Measurements from ENCODE around the gene HNRNPA2B1. TPM values are rescaled to one million over a fixed set of nuclear protein-coding genes. Genes with fewer than 3 reads are reported as not detected.

The HNRNPA2B1 gene
- polyA plus RNA-seq, 2 of the 4 experiments (the other 2 are of a cell fraction) = 1,070 to 2,251 TPM

DNA sequence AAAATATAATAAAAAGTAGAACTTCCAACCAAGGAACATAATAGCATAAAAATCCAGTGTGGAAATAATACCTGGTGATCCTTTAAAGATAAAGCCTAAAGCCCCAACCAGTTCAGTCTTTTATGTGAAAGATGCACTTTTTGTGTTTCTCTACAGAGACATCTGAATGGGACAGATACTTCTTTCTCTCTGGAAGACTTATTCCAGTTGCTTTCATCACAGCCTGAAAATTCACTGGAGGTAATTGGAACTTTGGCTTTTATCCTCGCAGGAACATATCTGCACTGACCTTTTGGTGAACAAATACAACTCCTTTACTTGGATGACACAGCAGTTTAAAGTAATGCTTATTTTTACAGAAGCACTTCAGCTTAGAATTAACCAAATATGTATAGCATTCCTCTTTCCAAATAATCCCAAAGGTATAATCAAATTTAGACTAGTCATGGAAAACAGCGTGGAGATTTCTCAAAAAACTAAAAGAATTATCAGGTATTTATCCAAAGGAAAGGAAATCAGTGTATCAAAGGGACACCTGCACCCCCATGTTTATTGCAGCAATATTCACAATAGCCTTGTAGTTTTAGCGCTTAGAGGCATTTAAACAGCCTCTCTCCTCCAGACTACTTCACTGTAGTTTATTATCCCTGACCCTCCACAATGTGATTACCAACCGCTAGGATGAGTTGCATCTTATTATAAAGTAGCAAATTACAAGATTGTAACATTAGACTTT lies 16.8 kb downstream of the HNRNPA2B1 start:
- Histone ChIP-seq H3K27ac (peak overlapping the region; percentile 34 to 59; a peak in 5 of 6 replicates), H3K4me3 (no peak overlapping the region), H3K4me2 (peak overlapping the region; percentile 33), H3K4me1 (peaks cover 69% of the 10 kb centered on the region), H3K9me3 (no peaks in the 10 kb centered on the region)
- ATAC-seq = peak in 1 of 2 experiments; percentile 1; a peak in 1 of 6 replicates
- TF ChIP-seq FOSB (CRISPR knock-in tag; IDR thresholded peaks at IDR 0.05) (no peak), RARB (CRISPR knock-in tag; IDR thresholded peaks at IDR 0.05) (0 out of 2 replicates have a peak, but pooled peaks have one; percentile 53), NFE2L2 (conservative IDR thresholded peaks at IDR 0.05; ENCODE audit: low read length) (peak; percentile 51), JUN (IDR thresholded peaks at IDR 0.05) (peak in 1 of 2 experiments; percentile 33; a peak in 1 of 5 replicates), EHF (CRISPR knock-in tag; IDR thresholded peaks at IDR 0.05) (no peak), HOXB13 (CRISPR knock-in tag; IDR thresholded peaks at IDR 0.05; ENCODE audit: low read depth) (no peak), MAFK (IDR thresholded peaks at IDR 0.05; ENCODE audit: partially characterized antibody) (peak; percentile 87)
- TF ChIP-seq, protein P1, sequence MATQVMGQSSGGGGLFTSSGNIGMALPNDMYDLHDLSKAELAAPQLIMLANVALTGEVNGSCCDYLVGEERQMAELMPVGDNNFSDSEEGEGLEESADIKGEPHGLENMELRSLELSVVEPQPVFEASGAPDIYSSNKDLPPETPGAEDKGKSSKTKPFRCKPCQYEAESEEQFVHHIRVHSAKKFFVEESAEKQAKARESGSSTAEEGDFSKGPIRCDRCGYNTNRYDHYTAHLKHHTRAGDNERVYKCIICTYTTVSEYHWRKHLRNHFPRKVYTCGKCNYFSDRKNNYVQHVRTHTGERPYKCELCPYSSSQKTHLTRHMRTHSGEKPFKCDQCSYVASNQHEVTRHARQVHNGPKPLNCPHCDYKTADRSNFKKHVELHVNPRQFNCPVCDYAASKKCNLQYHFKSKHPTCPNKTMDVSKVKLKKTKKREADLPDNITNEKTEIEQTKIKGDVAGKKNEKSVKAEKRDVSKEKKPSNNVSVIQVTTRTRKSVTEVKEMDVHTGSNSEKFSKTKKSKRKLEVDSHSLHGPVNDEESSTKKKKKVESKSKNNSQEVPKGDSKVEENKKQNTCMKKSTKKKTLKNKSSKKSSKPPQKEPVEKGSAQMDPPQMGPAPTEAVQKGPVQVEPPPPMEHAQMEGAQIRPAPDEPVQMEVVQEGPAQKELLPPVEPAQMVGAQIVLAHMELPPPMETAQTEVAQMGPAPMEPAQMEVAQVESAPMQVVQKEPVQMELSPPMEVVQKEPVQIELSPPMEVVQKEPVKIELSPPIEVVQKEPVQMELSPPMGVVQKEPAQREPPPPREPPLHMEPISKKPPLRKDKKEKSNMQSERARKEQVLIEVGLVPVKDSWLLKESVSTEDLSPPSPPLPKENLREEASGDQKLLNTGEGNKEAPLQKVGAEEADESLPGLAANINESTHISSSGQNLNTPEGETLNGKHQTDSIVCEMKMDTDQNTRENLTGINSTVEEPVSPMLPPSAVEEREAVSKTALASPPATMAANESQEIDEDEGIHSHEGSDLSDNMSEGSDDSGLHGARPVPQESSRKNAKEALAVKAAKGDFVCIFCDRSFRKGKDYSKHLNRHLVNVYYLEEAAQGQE (IDR thresholded peaks at IDR 0.05) = 0 out of 2 replicates have a peak, but pooled peaks have one; percentile 8
- POLR2A ChIA-PET = interaction anchor here (0.7 to 1.6 kb wide), 3 partner anchors 8 to 32 kb away, joined by 4 to 6 read pairs (median 6); partner anchors contain the start of gene NFE2L3
- WGBS (ENCODE audit: missing lambda C conversion rate) = 32% methylated on average over 4 of the region's 4 CpGs
- DNase-seq (ENCODE audit: low read depth in 1 of 2, low spot score in 1 of 2) = no peak
- no peak for FAIRE-seq
- CTCF ChIA-PET = interaction anchor here (1.4 to 5.4 kb wide), 3 partner anchors 15 to 93 kb away, joined by 3 to 39 read pairs (median 5); no protein-coding TSS in a partner anchor

DNA sequence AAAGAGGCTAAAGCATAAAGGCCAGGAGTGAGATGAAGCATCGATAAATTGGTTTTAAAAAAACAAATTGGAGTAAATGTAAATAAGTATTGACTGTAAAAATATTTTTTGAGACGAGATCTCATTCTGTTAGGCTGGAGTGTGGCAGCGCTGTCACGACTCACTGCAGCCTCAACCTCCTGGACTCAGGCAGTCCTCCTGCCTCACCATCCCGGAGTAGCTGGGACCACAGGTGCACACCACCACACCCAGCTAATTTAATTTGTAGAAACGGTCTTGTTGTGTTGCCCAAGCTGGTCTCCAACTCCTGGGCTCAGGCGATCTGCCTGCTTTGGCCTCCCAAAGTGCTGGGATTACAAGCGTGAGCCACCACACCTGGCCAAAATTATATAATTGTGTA lies 17.8 kb downstream of the HNRNPA2B1 start:
- no peak for FAIRE-seq
- DNase-seq (ENCODE audit: low read depth in 1 of 2, low spot score in 1 of 2) = no peak
- Histone ChIP-seq H3K4me2 (no peak overlapping the region), H3K9me3 (no peaks in the 10 kb centered on the region), H3K4me1 (peaks cover 59% of the 10 kb centered on the region), H3K27ac (peak overlapping the region; percentile 34 to 59; a peak in 4 of 6 replicates), H3K4me3 (no peak overlapping the region)
- 67% methylated on average over 8 of the region's 8 CpGs for WGBS (ENCODE audit: missing lambda C conversion rate)
- TF ChIP-seq ZC3H11A (IDR thresholded peaks at IDR 0.05) (no peak), EP300 (IDR thresholded peaks at IDR 0.05) (no peak), RNF2 (IDR thresholded peaks at IDR 0.05; ENCODE audit: borderline replicate concordance, low read depth) (no peak), NFE2L2 (conservative IDR thresholded peaks at IDR 0.05; ENCODE audit: low read length) (no peak), ZFP36 (IDR thresholded peaks at IDR 0.05; ENCODE audit: borderline replicate concordance, partially characterized antibody) (no peak), GATA3 (IDR thresholded peaks at IDR 0.05; ENCODE audit: borderline replicate concordance) (peak; percentile 25; the same call in 1 of the 2 replicates), KDM1A (IDR thresholded peaks at IDR 0.05; ENCODE audit: low read depth) (no peak), CBX8 (IDR thresholded peaks at IDR 0.05) (no peak), CEBPB (IDR thresholded peaks at IDR 0.05) (0 out of 4 replicates have a peak, but pooled peaks of 1 of the 2 experiments have one; percentile 27), FOSL2 (IDR thresholded peaks at IDR 0.05) (no peak), FOSL2 (CRISPR knock-in tag; IDR thresholded peaks at IDR 0.05) (no peak), JUN (IDR thresholded peaks at IDR 0.05) (peak in 1 of 2 experiments; percentile 38; a peak in 1 of 5 replicates), RFX5 (IDR thresholded peaks at IDR 0.05) (no peak)
- TF ChIP-seq, protein P2, sequence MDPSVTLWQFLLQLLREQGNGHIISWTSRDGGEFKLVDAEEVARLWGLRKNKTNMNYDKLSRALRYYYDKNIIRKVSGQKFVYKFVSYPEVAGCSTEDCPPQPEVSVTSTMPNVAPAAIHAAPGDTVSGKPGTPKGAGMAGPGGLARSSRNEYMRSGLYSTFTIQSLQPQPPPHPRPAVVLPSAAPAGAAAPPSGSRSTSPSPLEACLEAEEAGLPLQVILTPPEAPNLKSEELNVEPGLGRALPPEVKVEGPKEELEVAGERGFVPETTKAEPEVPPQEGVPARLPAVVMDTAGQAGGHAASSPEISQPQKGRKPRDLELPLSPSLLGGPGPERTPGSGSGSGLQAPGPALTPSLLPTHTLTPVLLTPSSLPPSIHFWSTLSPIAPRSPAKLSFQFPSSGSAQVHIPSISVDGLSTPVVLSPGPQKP (IDR thresholded peaks at IDR 0.05; ENCODE audit: low read depth, low read length) = no peak
- TF ChIP-seq, protein P3, sequence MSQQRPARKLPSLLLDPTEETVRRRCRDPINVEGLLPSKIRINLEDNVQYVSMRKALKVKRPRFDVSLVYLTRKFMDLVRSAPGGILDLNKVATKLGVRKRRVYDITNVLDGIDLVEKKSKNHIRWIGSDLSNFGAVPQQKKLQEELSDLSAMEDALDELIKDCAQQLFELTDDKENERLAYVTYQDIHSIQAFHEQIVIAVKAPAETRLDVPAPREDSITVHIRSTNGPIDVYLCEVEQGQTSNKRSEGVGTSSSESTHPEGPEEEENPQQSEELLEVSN (IDR thresholded peaks at IDR 0.05; ENCODE audit: borderline replicate concordance, low read depth) = no peak
- TF ChIP-seq, protein P4, sequence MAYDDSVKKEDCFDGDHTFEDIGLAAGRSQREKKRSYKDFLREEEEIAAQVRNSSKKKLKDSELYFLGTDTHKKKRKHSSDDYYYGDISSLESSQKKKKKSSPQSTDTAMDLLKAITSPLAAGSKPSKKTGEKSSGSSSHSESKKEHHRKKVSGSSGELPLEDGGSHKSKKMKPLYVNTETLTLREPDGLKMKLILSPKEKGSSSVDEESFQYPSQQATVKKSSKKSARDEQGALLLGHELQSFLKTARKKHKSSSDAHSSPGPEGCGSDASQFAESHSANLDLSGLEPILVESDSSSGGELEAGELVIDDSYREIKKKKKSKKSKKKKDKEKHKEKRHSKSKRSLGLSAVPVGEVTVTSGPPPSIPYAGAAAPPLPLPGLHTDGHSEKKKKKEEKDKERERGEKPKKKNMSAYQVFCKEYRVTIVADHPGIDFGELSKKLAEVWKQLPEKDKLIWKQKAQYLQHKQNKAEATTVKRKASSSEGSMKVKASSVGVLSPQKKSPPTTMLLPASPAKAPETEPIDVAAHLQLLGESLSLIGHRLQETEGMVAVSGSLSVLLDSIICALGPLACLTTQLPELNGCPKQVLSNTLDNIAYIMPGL (CRISPR knock-in tag; IDR thresholded peaks at IDR 0.05; ENCODE audit: borderline replicate concordance) = no peak
- TF ChIP-seq, protein P5, sequence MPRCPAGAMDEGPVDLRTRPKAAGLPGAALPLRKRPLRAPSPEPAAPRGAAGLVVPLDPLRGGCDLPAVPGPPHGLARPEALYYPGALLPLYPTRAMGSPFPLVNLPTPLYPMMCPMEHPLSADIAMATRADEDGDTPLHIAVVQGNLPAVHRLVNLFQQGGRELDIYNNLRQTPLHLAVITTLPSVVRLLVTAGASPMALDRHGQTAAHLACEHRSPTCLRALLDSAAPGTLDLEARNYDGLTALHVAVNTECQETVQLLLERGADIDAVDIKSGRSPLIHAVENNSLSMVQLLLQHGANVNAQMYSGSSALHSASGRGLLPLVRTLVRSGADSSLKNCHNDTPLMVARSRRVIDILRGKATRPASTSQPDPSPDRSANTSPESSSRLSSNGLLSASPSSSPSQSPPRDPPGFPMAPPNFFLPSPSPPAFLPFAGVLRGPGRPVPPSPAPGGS (IDR thresholded peaks at IDR 0.05) = no peak
- POLR2A ChIA-PET = interaction anchor here (0.7 to 1.6 kb wide), 3 partner anchors 9 to 31 kb away, joined by 4 to 6 read pairs (median 6); partner anchors contain the start of gene NFE2L3
- CTCF ChIA-PET = interaction anchor here (1.4 to 5.4 kb wide), 3 partner anchors 16 to 92 kb away, joined by 3 to 39 read pairs (median 5); no protein-coding TSS in a partner anchor
- ATAC-seq = peak in 1 of 2 experiments; percentile 10; a peak in 3 of 6 replicates

All from A549 (cell line).